HG02852 (cell line): Measurements from ENCODE around the gene BST2.
"Not testable (repeated sequence)": the region's sequence is repeated elsewhere in the genome, so short reads cannot be mapped to it uniquely, and the experiment has no call there.

Experiments
- ATAC-seq: cut with Tn5 transposase; IDR thresholded peaks from one replicate; pipeline ENCODE4 v1.9.1; 2021; ENCODE audit warnings: mild to moderate bottlenecking, moderate library complexity; ENCODE audit not compliant: unreplicated experiment

The BST2 gene

DNA sequence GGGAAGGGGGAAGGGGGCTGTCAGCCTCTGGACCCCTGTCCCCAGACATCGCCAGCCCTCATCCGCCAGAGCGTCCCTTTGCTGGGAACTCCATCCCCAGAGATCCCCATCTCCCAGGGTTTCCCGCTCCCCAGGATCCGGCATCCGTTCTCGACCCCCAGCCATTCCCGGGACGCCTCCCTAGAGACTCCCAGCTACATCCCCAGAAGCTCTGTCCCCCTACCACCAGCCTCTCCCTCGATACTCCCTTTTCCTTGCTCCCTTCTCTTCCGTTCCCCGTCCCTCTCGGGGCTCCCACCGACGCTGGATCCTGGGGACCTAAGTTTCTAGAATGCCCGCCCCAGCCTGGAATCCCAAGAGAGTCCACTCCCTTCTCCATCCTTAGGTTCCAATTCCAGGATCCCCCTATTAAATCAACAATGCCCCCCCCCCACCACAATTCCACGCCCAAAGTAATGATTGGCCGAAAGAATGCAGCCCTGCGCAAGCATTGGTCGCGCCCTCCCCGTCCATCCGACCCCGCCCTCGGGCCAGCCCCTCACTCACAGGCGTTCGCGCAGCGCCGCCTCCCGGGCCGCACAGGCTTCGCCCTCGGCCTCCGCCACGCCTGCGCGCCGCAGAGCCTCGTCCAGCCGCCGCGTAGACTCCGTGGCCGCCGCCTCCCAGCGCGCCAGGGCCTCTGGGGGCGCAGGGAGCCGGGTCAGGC is 14.6 kb downstream of the BST2 start:
- ATAC-seq: peak; percentile 78

DNA sequence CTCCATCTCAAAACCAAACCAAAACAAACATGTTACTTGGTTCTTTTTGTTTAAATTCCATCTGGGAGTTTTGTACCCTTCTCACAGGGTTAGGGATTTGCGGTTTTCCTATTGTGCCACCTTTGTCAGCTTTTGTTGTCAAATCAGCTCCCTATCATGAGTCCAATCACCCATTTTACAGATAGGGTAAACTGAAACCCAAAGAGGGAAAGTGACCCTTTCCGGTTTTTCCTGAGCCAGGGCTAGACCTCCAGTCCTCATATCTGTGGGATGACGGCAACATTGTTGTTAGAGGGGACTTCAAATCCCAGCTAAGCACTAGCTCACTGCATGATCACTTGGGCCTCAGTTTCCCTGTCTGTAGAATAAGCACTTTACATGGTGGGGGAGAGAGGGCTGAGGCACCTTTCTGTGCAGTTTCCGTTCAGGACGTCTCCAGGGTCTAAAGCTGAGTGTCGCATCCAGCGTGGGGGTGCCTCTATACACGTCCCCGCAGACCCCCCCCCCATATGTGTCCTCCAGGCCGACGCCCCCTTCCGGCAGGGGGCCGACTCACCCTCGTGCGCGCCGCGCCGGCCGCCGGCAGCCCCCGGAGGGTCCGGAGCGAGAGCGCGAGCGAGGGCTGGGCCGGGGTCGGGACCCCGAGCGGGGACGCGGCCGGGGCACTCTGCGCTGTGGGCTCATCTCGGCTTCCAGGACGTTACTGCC is 15.3 kb downstream of the BST2 start:
- no peak for ATAC-seq

DNA sequence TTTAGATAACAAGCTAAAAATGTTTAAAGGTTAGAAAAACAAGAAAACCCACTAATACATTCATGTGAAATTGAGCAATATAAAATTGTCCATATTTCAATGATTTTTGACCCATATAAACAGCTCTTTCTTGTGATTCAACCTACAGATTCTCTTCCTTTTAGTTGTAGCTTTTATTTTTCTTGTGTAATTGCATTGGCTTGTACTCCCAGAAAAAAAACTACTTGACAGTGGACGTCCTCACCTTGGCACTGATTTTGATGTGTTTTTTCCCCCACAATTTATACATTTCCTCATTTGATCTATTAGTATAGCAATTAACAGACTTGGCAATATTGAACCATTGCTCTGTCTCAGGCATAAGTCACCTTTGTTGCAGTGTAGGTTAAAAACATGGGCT is 16.1 kb downstream of the BST2 start:
- ATAC-seq: no peak

DNA sequence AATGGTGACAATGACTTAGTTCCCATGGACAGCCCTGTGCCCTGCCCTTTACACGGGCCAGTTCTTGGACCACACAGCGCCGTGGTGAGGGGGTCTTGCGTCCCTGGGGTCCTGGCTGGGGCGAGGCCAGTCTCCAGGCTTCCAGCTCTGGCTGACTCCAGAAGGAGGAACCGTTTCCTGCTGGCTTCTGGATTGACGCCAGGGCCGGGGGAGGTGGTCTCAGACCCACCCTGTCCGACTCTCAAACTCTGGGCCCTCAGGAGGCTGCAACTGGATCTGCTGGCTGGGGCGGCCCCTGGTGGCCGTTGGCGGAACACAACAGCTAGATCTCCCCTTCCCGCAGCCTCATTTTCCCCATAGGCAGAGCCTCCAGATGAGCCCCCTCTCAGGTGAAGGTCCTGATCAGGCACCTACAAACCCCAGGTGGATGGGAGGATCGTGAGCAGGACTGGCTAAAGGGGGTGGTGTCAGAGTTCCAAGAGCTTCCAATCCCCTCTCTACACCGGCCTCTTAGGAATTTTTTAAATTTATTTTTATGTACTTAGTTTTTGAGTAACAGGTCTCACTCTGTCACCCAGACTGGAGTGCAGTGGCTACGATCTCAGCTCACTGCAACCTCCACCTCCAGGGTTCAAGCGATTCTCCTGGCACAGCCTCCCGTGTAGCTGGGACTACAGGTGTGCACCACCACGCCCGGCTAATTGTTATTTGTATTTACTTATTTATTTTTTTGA is 19.4 kb downstream of the BST2 start:
- no peak for ATAC-seq

DNA sequence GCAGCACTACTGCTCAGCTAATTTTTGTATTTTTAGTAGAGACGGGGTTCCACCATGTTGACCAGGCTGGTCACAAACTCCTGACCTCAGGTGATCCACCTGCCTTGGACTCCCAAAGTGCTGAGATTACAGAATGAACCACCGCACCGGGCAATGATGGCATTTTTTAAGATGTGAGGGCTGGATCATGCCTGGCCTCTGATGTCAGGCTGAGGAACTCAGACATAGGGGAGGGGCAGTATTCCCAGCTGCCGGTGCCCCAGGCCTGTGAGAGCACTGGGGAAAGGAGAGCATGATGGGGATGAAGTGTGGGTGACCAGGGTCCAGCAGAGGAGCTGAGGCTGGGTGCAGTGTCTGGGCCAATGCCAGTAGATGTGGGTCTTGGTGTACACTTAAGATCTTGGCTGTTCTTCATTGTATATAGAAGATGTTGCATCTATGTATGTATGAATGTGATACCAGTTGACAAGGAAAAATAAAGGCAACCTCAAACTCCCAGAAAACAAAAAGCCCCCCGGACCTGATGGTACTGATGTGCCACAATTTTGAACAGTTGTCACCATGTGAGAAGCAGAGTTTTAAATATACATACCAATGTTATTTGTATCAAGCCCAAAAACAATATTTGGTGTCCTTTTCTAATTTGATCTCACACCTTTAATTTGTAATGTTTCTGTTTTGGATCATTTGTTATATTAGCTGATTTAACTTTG is 24.8 kb downstream of the BST2 start:
- ATAC-seq: no peak

DNA sequence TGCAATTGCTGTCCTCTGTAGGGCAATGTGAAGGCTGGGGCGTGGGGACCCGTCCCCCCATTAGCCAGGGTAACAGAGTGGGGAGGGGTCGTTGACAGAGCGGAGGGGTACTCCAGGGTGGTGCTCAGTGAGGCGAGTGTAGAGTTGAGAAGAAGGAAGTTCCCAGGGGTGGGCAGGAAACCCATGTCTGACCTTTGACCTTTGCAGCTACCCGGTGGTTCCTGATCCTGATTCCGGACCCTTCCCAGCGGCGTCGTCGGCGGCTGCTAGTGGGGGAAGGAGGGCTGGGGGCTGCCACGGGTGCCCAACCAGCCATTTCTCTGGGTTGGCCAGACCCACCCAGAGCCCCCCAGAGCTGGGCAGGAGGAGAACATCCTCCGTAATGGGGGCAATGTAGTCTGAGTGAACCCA is 26.2 kb downstream of the BST2 start:
- no peak for ATAC-seq

DNA sequence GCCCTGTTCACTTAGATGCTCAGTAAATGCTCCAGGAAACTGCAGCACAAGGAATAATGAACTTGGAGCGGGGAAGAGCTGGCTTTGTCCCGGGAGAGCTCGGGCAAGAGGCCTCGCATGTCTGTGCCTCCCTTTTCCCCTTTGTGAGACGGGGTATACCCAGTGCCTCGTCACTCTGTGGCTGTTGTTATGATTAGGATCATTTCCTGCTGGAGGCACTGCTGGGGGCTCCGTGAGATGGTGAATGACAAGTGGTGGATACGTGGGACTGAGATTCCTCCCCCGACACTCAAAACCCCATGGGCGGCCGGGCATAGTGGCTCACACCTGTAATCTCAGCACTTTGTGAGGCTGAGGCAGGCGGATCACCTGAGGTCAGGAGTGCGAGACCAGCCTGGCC is 27.2 kb downstream of the BST2 start:
- no peak for ATAC-seq

DNA sequence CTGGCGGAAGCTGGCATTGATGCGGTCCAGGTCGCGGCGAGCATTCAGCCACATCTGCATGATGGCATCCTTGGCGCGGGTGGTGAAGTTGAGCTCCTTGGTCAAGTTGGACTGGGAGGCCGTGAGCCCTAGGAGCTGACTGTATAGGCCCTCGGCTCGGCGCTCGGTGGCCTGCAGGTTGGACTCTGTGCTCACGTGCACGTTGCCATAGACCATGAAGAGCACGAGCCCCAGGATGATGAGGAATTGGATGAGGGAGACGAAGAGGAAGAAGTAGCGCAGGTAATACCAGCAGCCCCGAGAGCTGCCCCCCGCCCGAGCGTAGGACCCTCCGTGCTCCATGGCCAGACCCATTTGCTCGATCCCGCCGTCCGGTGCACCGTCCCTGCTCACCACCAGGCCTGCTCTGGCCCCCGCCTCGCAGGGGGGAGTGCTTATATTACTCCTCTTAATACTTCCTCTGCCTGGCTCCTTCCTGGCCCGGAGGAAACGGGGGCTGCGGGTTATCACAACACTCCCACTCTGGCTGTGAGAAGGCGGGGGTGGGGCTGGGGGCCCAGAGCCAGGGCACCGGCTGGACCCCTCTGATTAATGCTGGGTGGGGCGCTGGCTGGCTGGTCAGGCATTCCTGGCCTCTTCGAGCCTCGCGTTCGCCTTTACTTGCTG is 28.4 kb downstream of the BST2 start, which contains the start of gene PLVAP:
TSS of gene PLVAP (minus strand) at position 408 of the 666 bp plus-strand sequence. CDS start at position 354, 54 bp downstream.
- no peak for ATAC-seq

DNA sequence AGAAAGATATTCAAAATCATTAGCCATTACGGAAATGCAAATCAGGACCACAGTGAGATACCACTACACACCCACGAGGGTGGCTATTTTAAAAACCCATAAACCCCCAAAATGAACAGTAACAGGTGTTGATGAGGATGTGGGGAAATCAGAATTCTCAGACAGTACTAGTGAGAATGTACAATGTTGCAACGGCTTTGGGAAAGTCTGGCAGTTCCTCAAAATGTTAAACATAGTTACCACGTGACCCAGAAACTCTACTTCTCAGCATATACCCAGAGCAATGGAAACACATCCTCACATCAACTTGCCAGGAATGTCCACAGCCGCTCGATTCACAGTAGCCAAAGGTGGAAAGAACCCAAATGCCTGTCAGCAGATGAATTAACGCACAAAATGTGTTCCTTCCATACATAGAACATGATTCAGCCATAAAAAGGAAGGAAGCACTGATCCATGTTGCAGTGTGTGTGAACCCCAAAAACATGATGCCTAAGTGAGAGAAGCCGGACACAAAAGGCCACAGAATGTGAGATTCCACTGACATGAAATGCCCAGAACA is 35.3 kb downstream of the BST2 start:
- peak; percentile 82 for ATAC-seq

DNA sequence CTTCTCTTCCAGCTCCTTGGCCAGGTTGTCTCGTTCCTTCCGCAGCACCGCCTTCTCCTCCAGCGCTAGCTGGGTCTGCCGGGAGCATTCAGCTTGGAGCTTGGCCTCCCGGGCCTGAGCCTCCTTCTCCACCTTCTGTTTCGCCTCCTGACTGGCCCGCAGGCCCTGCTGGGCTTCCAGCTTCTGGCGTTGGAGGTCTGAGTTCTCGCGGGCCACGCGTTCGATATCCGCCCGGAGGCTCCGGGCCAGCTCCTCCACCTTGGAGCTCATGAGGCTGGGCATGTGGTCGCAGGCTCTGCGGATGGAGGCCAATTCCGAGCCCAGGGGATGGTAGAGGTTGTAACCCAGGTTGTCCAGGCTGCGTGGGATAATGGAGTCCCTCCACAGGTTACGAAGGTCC is 40.1 kb downstream of the BST2 start:
- no peak for ATAC-seq

DNA sequence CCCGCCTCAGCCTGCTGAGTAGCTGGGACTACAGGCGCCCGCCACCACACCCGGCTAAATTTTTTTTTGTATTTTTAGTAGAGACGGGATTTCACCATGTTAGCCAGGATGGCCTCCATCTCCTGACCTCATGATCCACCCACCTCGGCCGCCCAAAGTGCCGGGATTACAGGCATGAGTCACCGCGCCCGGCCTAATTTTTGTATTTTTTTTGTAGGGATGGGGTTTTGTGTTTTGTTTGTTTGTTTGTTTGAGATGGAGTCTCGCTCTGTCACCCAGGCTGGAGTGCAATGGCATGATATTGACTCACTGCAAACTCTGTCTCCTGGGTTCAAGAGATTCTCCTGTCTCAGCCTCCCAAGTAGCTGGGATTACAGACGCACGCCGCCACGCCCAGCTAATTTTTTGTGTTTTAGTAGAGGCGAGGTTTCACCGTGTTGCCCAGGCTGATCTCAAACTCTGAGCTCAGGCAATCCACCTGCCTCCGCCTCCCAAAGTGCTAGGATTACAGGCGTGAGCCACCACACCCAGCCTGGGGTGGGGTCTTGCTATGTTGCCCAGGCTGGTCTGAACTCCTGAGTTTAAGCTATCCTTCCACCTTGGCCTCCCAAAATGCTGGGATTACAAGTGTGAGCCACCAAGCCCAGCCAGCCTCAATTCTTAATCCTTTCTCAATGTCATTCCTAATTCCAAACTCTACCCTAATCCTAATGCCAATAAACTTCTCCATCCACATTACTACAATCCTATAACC is 41.4 kb downstream of the BST2 start:
- not testable (repeated sequence) for ATAC-seq

DNA sequence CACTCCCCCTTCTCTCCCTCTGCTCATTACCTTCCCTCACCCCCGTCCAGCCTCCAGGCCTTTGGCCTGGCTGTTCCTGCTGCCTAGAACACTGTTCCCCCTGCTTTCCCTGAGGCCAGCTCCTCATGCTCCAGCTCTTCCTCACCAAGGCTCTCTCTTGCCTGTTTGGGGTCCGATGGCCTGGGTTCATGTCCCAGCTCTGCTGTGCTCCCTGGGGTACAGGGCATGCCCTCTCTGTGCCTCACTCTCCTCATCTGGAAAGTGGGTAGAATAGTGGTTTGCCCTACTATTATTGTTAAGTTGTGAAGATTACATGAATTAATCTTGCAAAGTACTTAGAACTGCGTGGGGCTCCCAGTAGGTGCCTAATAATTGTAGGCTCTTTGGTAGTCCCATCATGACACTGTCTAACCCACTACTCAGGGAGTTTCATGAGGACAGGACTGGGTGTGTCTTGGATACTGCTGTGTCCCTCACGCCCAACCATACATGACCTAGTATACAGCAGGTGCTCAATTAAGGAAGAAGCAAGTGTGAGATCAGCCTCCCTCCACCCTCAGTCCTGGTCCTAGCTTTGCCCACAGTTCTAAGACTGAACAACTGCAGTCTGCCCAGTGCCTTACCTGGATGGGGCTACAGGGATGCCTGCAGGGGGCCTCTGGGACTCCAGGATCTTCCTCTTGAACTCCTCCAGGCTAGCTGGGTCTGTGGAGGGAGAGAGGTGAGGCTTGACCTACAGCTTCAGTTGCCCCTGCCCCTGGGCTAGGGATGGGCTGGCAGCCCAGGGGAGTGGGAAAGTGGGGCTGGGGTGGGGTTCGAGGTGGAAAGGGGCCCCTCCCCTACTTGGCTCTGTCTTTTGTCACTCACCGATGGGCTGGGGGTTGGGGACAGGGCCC is 45.3 kb downstream of the BST2 start:
- no peak for ATAC-seq

DNA sequence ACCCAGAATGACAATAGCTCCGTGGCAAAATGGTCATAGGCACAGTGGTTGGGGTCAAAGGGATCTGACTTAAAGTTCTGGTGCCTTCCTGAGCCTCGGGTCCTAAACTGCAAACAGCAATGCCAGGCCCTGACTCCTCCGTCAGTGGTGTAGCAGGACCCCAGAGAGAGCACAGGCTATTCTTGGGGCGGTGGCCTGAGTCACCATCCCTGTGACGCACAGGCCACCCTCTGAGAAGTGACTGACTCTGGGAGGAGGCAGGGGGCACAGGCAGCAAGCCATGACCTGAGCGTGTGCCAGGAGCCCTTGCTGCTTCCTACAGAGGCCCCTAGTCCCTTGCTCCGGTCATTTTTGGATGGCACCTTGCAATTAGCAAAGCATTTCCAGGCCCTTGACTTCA is 47.0 kb downstream of the BST2 start:
- no peak for ATAC-seq

DNA sequence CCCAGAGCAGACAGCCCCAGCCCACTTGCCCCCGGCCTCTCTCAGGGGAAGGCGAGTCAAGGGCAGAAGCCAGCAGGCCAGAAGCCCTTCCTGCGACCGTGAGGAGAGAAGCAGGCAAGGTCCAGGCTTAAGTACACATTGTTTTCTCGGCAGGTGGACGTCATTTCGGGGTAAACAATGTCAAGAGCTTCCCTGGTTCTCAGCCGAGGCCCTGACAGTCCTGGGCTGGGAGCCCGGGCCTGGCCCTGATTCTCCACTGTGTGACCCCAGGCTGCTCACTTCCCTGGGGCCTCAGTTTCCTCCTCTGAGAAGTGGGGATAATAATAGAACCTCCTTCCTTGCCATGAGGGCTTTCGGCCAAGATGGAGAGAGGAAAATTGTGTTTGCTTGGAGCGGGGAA is 47.7 kb downstream of the BST2 start:
- no peak for ATAC-seq

DNA sequence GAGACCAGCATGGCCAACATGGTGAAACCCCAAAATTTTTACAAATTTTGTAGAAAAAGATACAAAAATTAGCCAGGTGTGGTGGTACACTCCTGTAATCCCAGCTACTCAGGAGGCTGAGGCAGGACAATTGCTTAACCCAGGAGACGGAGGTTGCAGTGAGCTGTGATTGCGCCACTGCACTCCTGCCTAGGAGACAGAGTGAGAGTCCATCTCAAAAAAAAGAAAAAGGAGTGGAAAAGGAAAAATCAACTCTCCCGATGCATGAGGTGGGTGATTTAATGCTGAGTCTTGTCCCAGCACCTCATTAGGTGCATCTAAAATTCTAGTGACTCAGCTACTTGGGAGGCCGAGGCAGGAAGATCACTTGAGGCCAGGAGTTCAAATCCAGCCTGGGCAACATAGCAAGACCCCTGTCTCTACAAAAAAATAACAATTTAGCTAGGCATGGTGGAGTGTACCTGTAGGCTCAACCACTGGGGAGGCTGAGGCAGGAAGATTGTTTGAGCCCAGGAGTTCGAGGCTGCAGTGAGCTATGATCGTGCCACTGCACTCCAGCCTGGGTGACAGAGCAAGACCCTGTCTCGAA is 48.3 kb downstream of the BST2 start:
- no peak for ATAC-seq

DNA sequence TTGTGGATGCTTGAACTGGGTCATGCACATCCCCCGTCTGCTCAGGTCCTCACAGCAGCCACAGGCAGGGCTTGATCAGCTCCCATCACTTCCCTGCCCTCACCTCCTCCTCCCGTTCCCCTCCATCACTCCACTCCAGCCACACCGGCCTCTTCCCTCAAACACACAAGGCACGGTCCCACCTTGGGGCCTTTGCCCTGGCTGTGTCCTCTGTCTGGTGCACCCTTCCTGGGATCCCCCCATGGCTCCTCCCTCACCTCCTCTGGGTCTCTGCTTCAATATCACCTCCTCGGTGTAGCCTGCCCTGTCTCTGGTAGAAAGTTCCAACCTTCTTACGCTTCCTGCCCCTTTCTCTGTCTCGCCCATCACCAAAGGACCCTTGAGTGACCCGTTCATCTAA is 52.0 kb downstream of the BST2 start:
- ATAC-seq: no peak
